Inflammatory macrophage treated with lipopolysaccharide for 4 hours (primary cell): ENCODE results near the gene ZNF41.

Experiments
- DNase-seq: peaks from one replicate; pipeline ENCODE4 v3.0.0-alpha.2; 2020

The ZNF41 gene

GRCh38 chrX:47489507-47490275 is 6.7 kb upstream of the ZNF41 start:
- no peak for DNase-seq

GRCh38 chrX:47484885-47485284 is 1.9 kb upstream of the ZNF41 start:
- peak; percentile 27 for DNase-seq

- DNase-seq, result no peak
Measured at GRCh38 chrX:47483306-47484268, 565 bp upstream of the ZNF41 start.

GRCh38 chrX:47482065-47482511 is 934 bp downstream of the ZNF41 start:
- no peak for DNase-seq

GRCh38 chrX:47481160-47481559 is 1.9 kb downstream of the ZNF41 start:
- no peak for DNase-seq

GRCh38 chrX:47480576-47480975 is 2.4 kb downstream of the ZNF41 start:
- DNase-seq, result no peak

- DNase-seq, result no peak
Measured at GRCh38 chrX:47475476-47475875, 7.5 kb downstream of the ZNF41 start.

GRCh38 chrX:47467106-47467505 is 15.9 kb downstream of the ZNF41 start:
- no peak for DNase-seq

- DNase-seq, result no peak
Measured at GRCh38 chrX:47460561-47460960, 22.5 kb downstream of the ZNF41 start.

GRCh38 chrX:47458528-47458927 is 24.5 kb downstream of the ZNF41 start:
- DNase-seq, result no peak

- no peak for DNase-seq
Measured at GRCh38 chrX:47456080-47456479, 26.9 kb downstream of the ZNF41 start.

- no peak for DNase-seq
Measured at GRCh38 chrX:47452112-47452511, 30.9 kb downstream of the ZNF41 start.

GRCh38 chrX:47448165-47448806 is 34.7 kb downstream of the ZNF41 start:
- DNase-seq, result no peak

- DNase-seq, result no peak
Measured at GRCh38 chrX:47447607-47448006, 35.4 kb downstream of the ZNF41 start.

GRCh38 chrX:47446971-47447370 is 36.1 kb downstream of the ZNF41 start:
- no peak for DNase-seq

GRCh38 chrX:47446431-47446830 is 36.6 kb downstream of the ZNF41 start:
- DNase-seq, result no peak

GRCh38 chrX:47430925-47431324 is 52.1 kb downstream of the ZNF41 start:
- no peak for DNase-seq

- no peak for DNase-seq
Measured at GRCh38 chrX:47422444-47422843, 60.6 kb downstream of the ZNF41 start.

GRCh38 chrX:47420962-47421361 is 62.1 kb downstream of the ZNF41 start:
- DNase-seq, result no peak

- DNase-seq, result no peak
Measured at GRCh38 chrX:47420265-47420664, 62.8 kb downstream of the ZNF41 start.

- no peak for DNase-seq
Measured at GRCh38 chrX:47413179-47413594, 69.8 kb downstream of the ZNF41 start.
